GM12878 (cell line): ENCODE measurements around the gene ARF5. TPM values are rescaled to one million over a fixed set of nuclear protein-coding genes. Genes with fewer than 3 reads are reported as not detected.

ENCODE experiments used
- ATAC-seq: fragments of 200-7000 bp; cut with Tn5 transposase; 3 replicates; pipeline ENCODE4 v1.9.1; 2020; ENCODE audit warnings: mild to moderate bottlenecking, moderate library complexity
- BruUV-seq: library from RNA; stranded (reverse); fragments of 400-500 nt; replicated peaks from 2 replicates; lab custom pipeline; 2021; lab: Mats Ljungman, UMichigan
- CTCF ChIA-PET: fragments of 300-600 bp; sonication (Branson Sonifier 250); formaldehyde crosslinking; extraction: SDS; loops from one replicate; lab custom pipeline; 2021; ENCODE audit warnings: inconsistent platforms; lab: Yijun Ruan, JAX
- POLR2A ChIA-PET: fragments of 350-600 bp; formaldehyde crosslinking; extraction: SDS; loops from one replicate; lab custom pipeline; 2021; ENCODE audit warnings: inconsistent platforms; lab: Charles Lee
- RAD21 ChIA-PET: fragments of 300-600 bp; sonication (Branson Sonifier 250); formaldehyde crosslinking; loops from one replicate; lab custom pipeline; 2023; ENCODE audit warnings: antibody characterized with exemption; ENCODE audit not compliant: unreplicated experiment; lab: Charles Lee
- SMC1A ChIA-PET: fragments of 300-600 bp; sonication (Branson Sonifier 250); formaldehyde crosslinking; loops from one replicate; lab custom pipeline; 2023; ENCODE audit not compliant: unreplicated experiment, uncharacterized antibody; lab: Charles Lee
- DNase-seq: peaks from one replicate; pipeline ENCODE4 v3.0.0-alpha.2; 2011; ENCODE audit warnings: low read depth, low spot score
- FAIRE-seq: peaks from 3 replicates; lab custom pipeline; 2011; peaks lifted over from hg19 to GRCh38; lab: Jason Lieb, UNC
- H2AFZ ChIP-seq: 2 replicates; pipeline ENCODE4 v1.6.0; 2011; ENCODE audit warnings: low read depth, low read length, control low read depth; ENCODE audit not compliant: control insufficient read depth
- H3K27ac ChIP-seq: 2 replicates; pipeline ENCODE4 v1.5.1; 2011; ENCODE audit warnings: control low read depth; ENCODE audit not compliant: control insufficient read depth, insufficient read depth
- H3K27me3 ChIP-seq, 2 experiments: replicated peaks in 1 of 2; 2 replicates each; pipeline versions ENCODE4 v1.6.0 to v1.6.1; 2011; ENCODE audit warnings: low read length in 1 of 2; ENCODE audit not compliant: control insufficient read depth in 2 of 2, insufficient read depth in 2 of 2
- H3K36me3 ChIP-seq, 2 experiments: 2 replicates each; pipeline ENCODE4 v1.5.1; 2011; ENCODE audit warnings: low read length in 1 of 2; ENCODE audit not compliant: control insufficient read depth in 2 of 2, insufficient read depth in 2 of 2
- H3K4me1 ChIP-seq: 2 replicates; pipeline ENCODE4 v1.6.1; 2011; ENCODE audit warnings: mild to moderate bottlenecking, low read length, moderate library complexity, mixed read lengths; ENCODE audit not compliant: control insufficient read depth, insufficient read depth
- H3K4me2 ChIP-seq: 2 replicates; pipeline ENCODE4 v1.6.0; 2011; ENCODE audit warnings: control low read depth; ENCODE audit not compliant: control insufficient read depth, insufficient read depth
- H3K4me3 ChIP-seq: fragments of 200-600 bp; sonication (generic); 2 replicates; pipeline ENCODE4 v1.5.1; 2016
- H3K79me2 ChIP-seq: 2 replicates; pipeline ENCODE4 v1.6.0; 2011; ENCODE audit warnings: low read length; ENCODE audit not compliant: control insufficient read depth, insufficient read depth
- H3K9ac ChIP-seq: 2 replicates; pipeline ENCODE4 v1.8.0; 2011; ENCODE audit warnings: low read length, control low read depth, mixed read lengths; ENCODE audit not compliant: control insufficient read depth, insufficient read depth
- H3K9me3 ChIP-seq: replicated peaks from 3 replicates; pipeline ENCODE4 v1.5.1; 2011; ENCODE audit warnings: mild to moderate bottlenecking, low read length; ENCODE audit not compliant: control insufficient read depth, insufficient read depth
- H4K20me1 ChIP-seq: 2 replicates; pipeline ENCODE4 v1.6.0; 2011; ENCODE audit not compliant: control insufficient read depth, insufficient read depth
- CBFB ChIP-seq: IDR thresholded peaks from 2 replicates; pipeline ENCODE4 v1.6.1; 2016; ENCODE audit warnings: antibody characterized with exemption, low read depth
- CREB1 ChIP-seq: IDR thresholded peaks from 2 replicates; pipeline ENCODE4 v1.6.1; 2012; ENCODE audit warnings: low read depth, mild to moderate bottlenecking, inconsistent platforms
- ETV6 ChIP-seq, 2 experiments: fragments of 450-650 bp in 1 of 2; IDR thresholded peaks in 1 of 2; conservative IDR thresholded peaks in 1 of 2; 2 replicates each; pipeline ENCODE4 v1.6.1; 2014; ENCODE audit warnings: antibody characterized with exemption in 1 of 2, borderline replicate concordance in 1 of 2, low read depth in 1 of 2, mild to moderate bottlenecking in 1 of 2, moderate library complexity in 1 of 2
- JUND ChIP-seq: IDR thresholded peaks from 2 replicates; pipeline ENCODE4 v1.6.1; 2012; ENCODE audit warnings: low read depth, mild to moderate bottlenecking, low read length, improper control_type of control experiment, moderate library complexity
- MLLT1 ChIP-seq: fragments of 450-650 bp; IDR thresholded peaks from 2 replicates; pipeline ENCODE4 v1.6.1; 2016; ENCODE audit warnings: mild to moderate bottlenecking
- NKRF ChIP-seq: fragments of 450-650 bp; conservative IDR thresholded peaks from 2 replicates; pipeline ENCODE4 v1.6.1; 2017; ENCODE audit warnings: mild to moderate bottlenecking, moderate library complexity
- RFX5 ChIP-seq: IDR thresholded peaks from 2 replicates; pipeline ENCODE4 v1.6.1; 2011; ENCODE audit warnings: low read depth, low read length, improper control_type of control experiment
- SMARCA5 ChIP-seq: fragments of 450-650 bp; IDR thresholded peaks from 2 replicates; pipeline ENCODE4 v1.6.1; 2017; ENCODE audit warnings: mild to moderate bottlenecking
- whole genome bisulfite sequencing: methylation state at CpG from one replicate; pipeline ENCODE4 v1.1.6; 2016; ENCODE audit warnings: low lambda C conversion rate; ENCODE audit not compliant: insufficient replicate concordance, insufficient coverage; ENCODE audit errors: missing lambda C conversion rate; 5-methylcytosine and 5-hydroxymethylcytosine counted together
- in situ Hi-C: fragments of 300-500 bp; cut with MboI; formaldehyde crosslinking; loops from 9 replicates; pipeline ENCODE4 v1.14.3; 2018; ENCODE audit warnings: mixed read lengths
- intact Hi-C: fragments of 100-400 bp; cut with micrococcal nuclease; formaldehyde crosslinking; loops from one replicate; pipeline ENCODE4 v1.14.2; 2022; ENCODE audit not compliant: unreplicated experiment
- polyA plus RNA-seq, 11 experiments: library from polyadenylated mRNA; depleted of rRNA in 4 of 11; unstranded in 6 of 11; stranded (reverse) in 5 of 11; fragments of >200 nt; fragmentation: Nextera tagmentation in 4 of 11; fragmentation: Illumina TruSeq in 1 of 11; extraction: Ambion mirVana in 4 of 11; extraction: Trizol in 1 of 11; gene quantifications; 1 replicate in 1 of 11; 2 replicates in 10 of 11; pipeline versions ENCODE4 v1.2.1 to v1.2.3, GENCODE V29; 2011 to 2016; ENCODE audit warnings: inconsistent platforms in 2 of 11, missing spikeins in 2 of 11, low read depth in 1 of 11
- total RNA-seq, 4 experiments: library from RNA; depleted of rRNA in 3 of 4; stranded (reverse); fragments of >200 nt in 3 of 4; fragmentation: Illumina TruSeq in 1 of 4; extraction: Trizol in 1 of 4; gene quantifications; 2 replicates each; pipeline versions ENCODE4 v1.2.1 to v1.2.3, GENCODE V29; 2013 to 2021

The ARF5 gene
- total and polyA plus RNA-seq, 10 of the 15 experiments (the other 5 are each of a cell fraction or from before 2014, with no cell fraction given) = 11.0 to 210 (median 131) TPM

GRCh38 chr7:127595737-127596136, 7.5 kb downstream of the ARF5 start:
- H3K79me2 ChIP-seq = no peaks in the 10 kb centered on the region
- H3K36me3 ChIP-seq = peaks cover 0 to 3% of the 10 kb centered on the region in 2 experiments; a peak in 2 of 4 replicates
- no TSS peak for BruUV-seq
- H2AFZ ChIP-seq = no peak overlapping the region
- WGBS = 68% methylated on average over 5 of the region's 5 CpGs
- RAD21 ChIA-PET = no interaction called here
- H3K4me2 ChIP-seq = no peak overlapping the region
- DNase-seq (no peak), FAIRE-seq (no peak), ATAC-seq (no peak)
- H3K4me1 ChIP-seq = no peaks in the 10 kb centered on the region
- intact Hi-C loops (no loop called here), in situ Hi-C loops (no loop called here)
- H3K4me3 ChIP-seq = no peak overlapping the region
- no peaks in the 10 kb centered on the region for H3K27me3 ChIP-seq
- no peaks in the 10 kb centered on the region for H4K20me1 ChIP-seq
- H3K9ac ChIP-seq = no peak overlapping the region
- SMC1A ChIA-PET = no interaction called here
- no peak overlapping the region for H3K27ac ChIP-seq
- TF ChIP-seq CBFB (no peak), CREB1 (no peak), SMARCA5 (no peak), MLLT1 (no peak), JUND (no peak), RFX5 (no peak), NKRF (no peak), ETV6 (conservative IDR thresholded peaks at IDR 0.05 in 1 of 2, IDR thresholded peaks at IDR 0.05 in 1 of 2; ENCODE audit: borderline replicate concordance in 1 of 2, low read depth in 1 of 2) (no peak)
- TF ChIP-seq, all 136 proteins: peak for 0
- ChIA-PET CTCF (interaction anchor here (1.5 kb wide), 1 partner anchor 15 kb away, joined by 3 read pairs; no protein-coding TSS in a partner anchor), POLR2A (no interaction called here)
- no peaks in the 10 kb centered on the region for H3K9me3 ChIP-seq
